K562 (cell line): ENCODE measurements around the gene HNRNPF. TPM values are rescaled to one million over a fixed set of nuclear protein-coding genes. Genes with fewer than 3 reads are reported as not detected.

Experiments used
- EGR1 ChIP-seq: fragments of 450-650 bp; conservative IDR thresholded peaks from 2 replicates; pipeline ENCODE4 v1.6.1; 2017; ENCODE audit warnings: mild to moderate bottlenecking
- FIP1L1 ChIP-seq: fragments of 200-400 bp; formaldehyde crosslinking; IDR thresholded peaks from 2 replicates; pipeline ENCODE4 v1.6.1; 2018; ENCODE audit warnings: mild to moderate bottlenecking, low read depth, low read length; ENCODE audit not compliant: poor library complexity, severe bottlenecking
- FOXP1 ChIP-seq: sonication (generic); formaldehyde crosslinking; IDR thresholded peaks from 2 replicates; pipeline ENCODE4 v1.8.0; 2022; ENCODE audit warnings: mild to moderate bottlenecking, missing genetic modification reagents
- GATAD2A ChIP-seq: fragments of 450-650 bp; IDR thresholded peaks from 2 replicates; pipeline ENCODE4 v1.6.1; 2017
- KLF1 ChIP-seq: fragments of 450-650 bp; IDR thresholded peaks from 2 replicates; pipeline ENCODE4 v1.6.1; 2016; ENCODE audit warnings: missing genetic modification characterization, missing compliant biosample characterization
- L3MBTL2 ChIP-seq: fragments of 450-650 bp; IDR thresholded peaks from 2 replicates; pipeline ENCODE4 v1.6.1; 2016; ENCODE audit warnings: mild to moderate bottlenecking, moderate library complexity
- MYC ChIP-seq, 2 experiments: fragments of 250-450 bp in 1 of 2; sonication (Bioruptor Pico) in 1 of 2; IDR thresholded peaks; 2 replicates each; pipeline versions ENCODE4 v1.5.1 to v1.6.1; 2012 to 2021; ENCODE audit warnings: low read depth in 2 of 2, borderline replicate concordance in 1 of 2, improper control_type of control experiment in 1 of 2, low read length in 1 of 2, mild to moderate bottlenecking in 1 of 2, moderate library complexity in 1 of 2
- RAD21 ChIP-seq, 2 experiments: fragments of 250-450 bp in 1 of 2; fragments of 450-650 bp in 1 of 2; sonication (Bioruptor Pico) in 1 of 2; formaldehyde crosslinking in 1 of 2; IDR thresholded peaks in 1 of 2; conservative IDR thresholded peaks in 1 of 2; 2 replicates each; pipeline versions ENCODE4 v1.4.0 to v1.8.0; 2020 to 2022; ENCODE audit warnings: mild to moderate bottlenecking in 2 of 2, moderate library complexity in 1 of 2
- RBM22 ChIP-seq: fragments of 200-400 bp; formaldehyde crosslinking; IDR thresholded peaks from 2 replicates; pipeline ENCODE4 v1.6.1; 2018; ENCODE audit warnings: low read length, low read depth; ENCODE audit not compliant: poor library complexity, severe bottlenecking
- VEZF1 ChIP-seq: fragments of 200-800 bp; sonication (Bioruptor generic); IDR thresholded peaks from 2 replicates; pipeline ENCODE4 v1.6.1; 2017; ENCODE audit warnings: missing genetic modification characterization, missing compliant biosample characterization
- YBX1 ChIP-seq: fragments of 450-650 bp; IDR thresholded peaks from 2 replicates; pipeline ENCODE4 v1.7.1; 2016; ENCODE audit warnings: mild to moderate bottlenecking
- ZBTB1 ChIP-seq: sonication (generic); formaldehyde crosslinking; IDR thresholded peaks from 2 replicates; pipeline ENCODE4 v1.8.1; 2023; ENCODE audit warnings: missing genetic modification reagents, low read depth, mild to moderate bottlenecking, borderline replicate concordance
- ZKSCAN8 ChIP-seq: fragments of 200-800 bp; sonication (Bioruptor generic); IDR thresholded peaks from 2 replicates; pipeline ENCODE4 v1.6.1; 2016; ENCODE audit warnings: missing genetic modification characterization, missing compliant biosample characterization
- ZNF318 ChIP-seq, 2 experiments: fragments of 450-650 bp; IDR thresholded peaks; 2 replicates each; pipeline ENCODE4 v1.6.1; 2016; ENCODE audit warnings: mild to moderate bottlenecking in 2 of 2, borderline replicate concordance in 1 of 2, low read depth in 1 of 2, moderate library complexity in 1 of 2
- ZNF398 ChIP-seq: fragments of 250-450 bp; sonication (Bioruptor Pico); IDR thresholded peaks from 2 replicates; pipeline ENCODE4 v1.8.0; 2021; ENCODE audit warnings: moderate library complexity, mild to moderate bottlenecking, inconsistent platforms
- ZNF436 ChIP-seq: fragments of 250-450, 450-650 bp; sonication (Bioruptor Pico); formaldehyde crosslinking; IDR thresholded peaks from 2 replicates; pipeline ENCODE4 v1.7.0; 2020; ENCODE audit warnings: mild to moderate bottlenecking
- polyA plus RNA-seq, 8 experiments: library from polyadenylated mRNA; depleted of rRNA in 4 of 8; stranded (reverse) in 5 of 8; unstranded in 3 of 8; fragments of >200 nt; fragmentation: Nextera tagmentation in 2 of 8; fragmentation: Illumina TruSeq in 1 of 8; extraction: Ambion mirVana in 2 of 8; extraction: Trizol in 1 of 8; gene quantifications; 2 replicates each; pipeline versions ENCODE4 v1.2.1 to v1.2.3, GENCODE V29; 2011 to 2014; ENCODE audit warnings: inconsistent platforms in 1 of 8, missing spikeins in 1 of 8
- total RNA-seq, 7 experiments: library from RNA; depleted of rRNA in 6 of 7; stranded (reverse); fragments of >200 nt in 6 of 7; fragmentation: Illumina TruSeq in 2 of 7; extraction: Trizol in 2 of 7; gene quantifications; 2 replicates each; pipeline versions ENCODE4 v1.2.1 to v1.2.3, GENCODE V29; 2011 to 2021; ENCODE audit warnings: low replicate concordance in 1 of 7

HNRNPF gene
- total and polyA plus RNA-seq, 9 of the 15 experiments (the other 6 are each of a cell fraction or from before 2014, with no cell fraction given): 192 to 489 (median 416) TPM

- TF ChIP-seq ZNF318 (IDR thresholded peaks at IDR 0.05; ENCODE audit: borderline replicate concordance in 1 of 2, low read depth in 1 of 2) (peak in 1 of 2 experiments; percentile 40; a peak in 1 of 4 replicates), MYC (IDR thresholded peaks at IDR 0.05; ENCODE audit: low read depth, low read length) (peak; percentile 64), MYC (CRISPR knock-in tag; IDR thresholded peaks at IDR 0.05; ENCODE audit: borderline replicate concordance, low read depth) (no peak), ZNF398 (no peak), YBX1 (no peak), EGR1 (no peak), ZBTB1 (no peak), ZNF436 (no peak), FOXP1 (no peak), VEZF1 (CRISPR knock-in tag) (peak; percentile 21; the same call in 1 of the 2 replicates), GATAD2A (peak; percentile 9; the same call in 1 of the 2 replicates), L3MBTL2 (peak; percentile 79), RAD21 (CRISPR knock-in tag; conservative IDR thresholded peaks at IDR 0.05 in 1 of 2, IDR thresholded peaks at IDR 0.05 in 1 of 2) (peak; percentile 40 to 45; a peak in 3 of 4 replicates), FIP1L1 (no peak), KLF1 (tag) (no peak), ZKSCAN8 (CRISPR knock-in tag) (no peak), RBM22 (no peak)
Measured at GRCh38 chr10:43380610-43381222, 28.3 kb downstream of the HNRNPF start (continued).
